Measurements from ENCODE around the gene CLEC10A. TPM values are rescaled to one million over a fixed set of nuclear protein-coding genes. Genes with fewer than 3 reads are reported as not detected.

CLEC10A gene
- total RNA-seq, 4 donors from 2014 or later, result 1.6 to 3.3 (median 1.7) TPM

DNA sequence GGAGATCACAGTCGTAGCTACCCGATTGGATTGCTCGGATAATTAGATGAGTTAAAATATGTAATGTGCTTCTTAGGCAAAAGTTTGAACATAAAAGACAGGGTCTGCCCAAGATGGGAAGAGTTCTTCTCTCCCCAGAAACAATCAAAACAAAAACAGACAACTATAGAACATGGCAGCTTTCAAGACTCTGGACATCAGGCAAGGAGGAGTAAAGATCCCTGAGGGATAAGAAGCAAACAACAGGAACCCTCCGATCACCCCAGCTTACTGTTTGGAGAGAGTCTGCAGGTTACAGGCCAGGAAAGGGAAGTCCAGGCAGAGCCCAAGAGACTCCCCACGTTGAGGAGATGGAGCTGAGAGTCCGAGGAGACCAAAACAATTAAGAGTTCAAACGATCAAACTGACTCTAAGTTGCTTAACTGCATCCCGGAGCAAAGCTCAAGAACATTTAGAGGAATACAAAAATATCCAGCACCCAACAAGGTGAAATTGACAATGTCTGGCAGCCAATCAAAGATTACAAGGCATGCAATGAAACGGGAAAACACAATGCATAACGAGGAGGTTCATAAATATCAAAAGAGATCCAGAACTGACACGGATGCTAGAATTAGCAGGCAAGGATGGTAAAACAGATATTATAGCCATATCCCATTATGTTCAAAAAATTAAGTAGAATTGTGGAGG is 30.7 kb upstream of the CLEC10A start:
- TF ChIP-seq EP300 (IDR thresholded peaks at IDR 0.05) (no peak), POLR2AphosphoS5 (IDR thresholded peaks at IDR 0.05) (no peak), CTCF (IDR thresholded peaks at IDR 0.05) (no peak), POLR2A (IDR thresholded peaks at IDR 0.05) (no peak)
- H3K36me3 ChIP-seq, result no peaks in the 10 kb centered on the region
- peaks cover 22% of the 10 kb centered on the region for H3K27me3 ChIP-seq
- no peak overlapping the region for H3K4me3 ChIP-seq
- no peaks in the 10 kb centered on the region for H3K9me3 ChIP-seq
- H3K27ac ChIP-seq, result no peak overlapping the region
- DNase-seq (ENCODE audit: low spot score in 2 of 2), result no peak
- WGBS, result 57% methylated on average over 11 of the region's 11 CpGs
- no peaks in the 10 kb centered on the region for H3K4me1 ChIP-seq

DNA sequence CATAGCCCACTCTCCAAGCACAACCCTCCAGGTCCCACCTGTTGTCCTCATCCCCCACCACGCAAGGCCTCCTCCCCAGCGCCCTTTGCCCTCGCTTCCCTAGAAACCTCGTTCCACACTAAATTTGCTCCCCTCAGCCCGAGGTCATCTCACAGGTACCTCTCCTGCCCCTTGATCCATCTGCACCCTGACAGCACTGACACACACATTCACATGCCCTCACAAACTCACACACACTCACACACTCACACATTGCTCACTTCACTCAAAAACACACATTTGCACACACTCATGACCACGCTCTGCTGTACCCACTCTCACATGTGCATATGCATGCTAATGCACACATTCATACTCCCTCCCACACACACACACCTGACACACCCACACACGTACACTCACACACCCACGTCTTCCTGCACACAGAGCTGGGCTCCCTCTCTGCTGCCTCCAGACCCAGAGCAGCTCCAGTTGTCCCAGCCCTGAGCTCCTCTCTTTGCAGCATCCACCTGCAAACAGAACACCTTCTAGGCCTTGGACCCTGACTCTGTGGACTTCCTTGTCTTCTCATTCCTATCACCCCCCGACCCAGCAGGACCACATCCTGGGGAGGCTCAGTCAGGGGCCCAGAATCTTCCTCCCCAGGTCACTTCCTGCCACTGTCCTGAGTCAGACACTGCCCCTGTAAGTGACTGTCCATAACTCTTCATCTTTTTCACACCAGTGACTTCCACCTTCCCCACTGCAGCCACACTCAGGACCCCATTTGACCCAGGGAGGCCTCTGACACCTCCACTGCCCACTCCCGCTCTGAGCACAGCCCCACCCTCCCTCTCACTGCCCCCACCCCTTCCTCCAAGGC is 29.6 kb upstream of the CLEC10A start:
- TF ChIP-seq CTCF (IDR thresholded peaks at IDR 0.05), result no peak
- H3K4me1 ChIP-seq, result no peaks in the 10 kb centered on the region
- H3K27ac ChIP-seq, result no peak overlapping the region
- no peaks in the 10 kb centered on the region for H3K36me3 ChIP-seq
- WGBS, result 80% methylated on average over 10 of the region's 10 CpGs
- no peak overlapping the region for H3K4me3 ChIP-seq
- DNase-seq (ENCODE audit: low spot score in 2 of 2), result no peak
- peaks cover 22% of the 10 kb centered on the region for H3K27me3 ChIP-seq
- no peaks in the 10 kb centered on the region for H3K9me3 ChIP-seq

GRCh38 chr17:7108981-7109380 is 28.9 kb upstream of the CLEC10A start:
- TF ChIP-seq POLR2AphosphoS5 (IDR thresholded peaks at IDR 0.05) (no peak), POLR2A (IDR thresholded peaks at IDR 0.05) (no peak), CTCF (IDR thresholded peaks at IDR 0.05) (no peak), EP300 (IDR thresholded peaks at IDR 0.05) (no peak)
- peaks cover 22% of the 10 kb centered on the region for H3K27me3 ChIP-seq
- H3K36me3 ChIP-seq, result no peaks in the 10 kb centered on the region
- no peaks in the 10 kb centered on the region for H3K4me1 ChIP-seq
- 83% methylated on average over 3 of the region's 9 CpGs for WGBS
- no peak overlapping the region for H3K27ac ChIP-seq
- no peak for DNase-seq (ENCODE audit: low spot score in 2 of 2)
- H3K4me3 ChIP-seq, result no peak overlapping the region
- H3K9me3 ChIP-seq, result no peaks in the 10 kb centered on the region

DNA sequence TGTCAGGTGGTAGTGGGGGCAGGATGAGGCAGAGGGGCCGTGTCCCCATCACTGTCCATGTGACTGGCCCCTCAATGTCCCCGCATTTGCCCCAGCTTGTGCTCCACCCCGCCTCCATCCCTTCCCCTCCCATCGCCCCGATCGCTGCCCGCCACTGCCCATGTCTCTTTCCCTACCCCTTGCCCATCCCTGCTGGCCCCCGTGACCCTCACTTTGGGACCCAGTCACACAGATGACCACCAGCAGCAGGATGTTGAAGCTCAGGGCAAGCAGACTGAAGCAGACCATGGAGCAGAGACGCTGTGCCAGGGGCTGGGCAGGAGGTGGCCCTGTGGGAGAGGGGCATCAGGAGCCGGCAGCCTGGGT is 28.5 kb upstream of the CLEC10A start:
- Histone ChIP-seq H3K4me3 (no peak overlapping the region), H3K27ac (no peak overlapping the region), H3K9me3 (no peaks in the 10 kb centered on the region), H3K36me3 (no peaks in the 10 kb centered on the region), H3K4me1 (no peaks in the 10 kb centered on the region), H3K27me3 (peaks cover 22% of the 10 kb centered on the region)
- no peak for DNase-seq (ENCODE audit: low spot score in 2 of 2)
- TF ChIP-seq POLR2A (IDR thresholded peaks at IDR 0.05) (no peak), CTCF (IDR thresholded peaks at IDR 0.05) (no peak), POLR2AphosphoS5 (IDR thresholded peaks at IDR 0.05) (no peak)
- 94% methylated on average over 10 of the region's 10 CpGs for WGBS

GRCh38 chr17:7107795-7108559 is 27.9 kb upstream of the CLEC10A start:
- 82% methylated on average over 31 of the region's 32 CpGs for WGBS
- Histone ChIP-seq H3K4me1 (no peaks in the 10 kb centered on the region), H3K36me3 (no peaks in the 10 kb centered on the region), H3K27me3 (peaks cover 23% of the 10 kb centered on the region), H3K27ac (no peak overlapping the region), H3K4me3 (no peak overlapping the region), H3K9me3 (no peaks in the 10 kb centered on the region)
- DNase-seq (ENCODE audit: low spot score in 2 of 2), result no peak
- TF ChIP-seq EP300 (IDR thresholded peaks at IDR 0.05), result no peak
